GM21423 (cell line): ENCODE measurements around the gene STK38L.
A peak's percentile ranks its signal among the peaks of the same experiment; 100 is the strongest.
"Not testable (repeated sequence)": the region's sequence is repeated elsewhere in the genome, so short reads cannot be mapped to it uniquely, and the experiment has no call there.

ENCODE experiments used
- ATAC-seq: cut with Tn5 transposase; IDR thresholded peaks from one replicate; pipeline ENCODE4 v1.9.1; 2021; ENCODE audit warnings: mild to moderate bottlenecking, moderate library complexity; ENCODE audit not compliant: unreplicated experiment

The STK38L gene

DNA sequence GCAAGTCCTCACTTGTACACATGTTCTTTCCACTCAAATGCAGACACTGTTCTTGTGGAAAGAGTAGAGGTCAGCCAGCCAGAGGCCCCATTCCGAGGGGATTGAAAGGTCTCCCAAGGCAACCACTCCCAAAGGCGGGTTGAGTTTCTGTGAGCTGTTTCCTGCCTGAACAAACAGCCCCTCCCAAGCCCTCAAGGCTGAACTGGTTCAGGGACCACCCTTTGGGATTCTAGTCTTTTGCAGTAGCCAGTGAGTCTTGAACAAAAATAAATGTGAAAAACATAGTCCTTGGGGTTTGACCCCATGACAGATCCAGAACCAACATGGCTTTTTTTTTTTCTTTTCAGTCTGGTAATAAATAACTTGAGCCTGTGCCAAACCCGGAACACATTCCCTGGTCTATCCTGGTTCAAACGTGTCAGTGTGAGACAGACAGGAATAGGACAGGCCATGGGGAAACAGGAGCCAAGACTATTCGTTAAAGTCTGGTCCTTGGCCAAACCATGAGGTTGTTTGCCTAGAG, 17.6 kb upstream of the STK38L start:
- no peak for ATAC-seq

DNA sequence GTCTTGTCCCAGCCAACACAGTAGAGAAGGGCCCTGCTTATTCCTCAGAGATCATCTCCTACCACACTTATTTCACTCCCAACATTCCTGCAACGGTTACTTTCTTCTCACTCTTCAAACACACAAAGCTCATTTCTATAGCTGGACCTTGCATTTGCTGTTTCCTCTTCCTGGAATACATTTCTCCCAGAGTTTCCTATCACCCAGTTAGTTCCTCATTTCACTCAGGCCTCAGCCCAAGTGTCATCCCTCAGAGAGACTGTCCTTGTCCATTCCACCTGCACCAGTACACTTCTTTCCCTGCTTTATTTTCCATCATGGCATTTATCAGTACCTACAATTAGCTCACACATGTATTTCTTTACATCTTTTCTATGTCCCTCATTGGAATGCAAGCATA, 14.7 kb upstream of the STK38L start:
- ATAC-seq = no peak

DNA sequence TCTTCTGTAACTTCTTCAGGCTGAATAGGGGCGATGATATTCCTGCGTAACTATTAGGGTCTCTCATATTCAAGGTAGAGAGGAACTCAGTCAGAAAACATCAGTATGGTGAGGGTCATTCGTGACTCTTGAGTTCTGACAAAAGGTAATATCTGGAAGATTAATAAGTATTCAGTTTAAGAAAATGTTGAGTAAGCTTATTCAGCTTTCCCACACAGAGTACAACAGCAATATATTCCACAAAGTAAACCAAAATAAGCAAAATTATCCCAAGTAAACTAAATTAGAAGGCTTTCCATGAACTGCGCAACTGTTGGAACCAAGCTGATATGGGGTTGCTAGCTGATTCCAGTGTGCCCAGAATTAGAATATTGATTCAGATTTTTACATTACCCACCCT, 12.7 kb upstream of the STK38L start:
- not testable (repeated sequence) for ATAC-seq

DNA sequence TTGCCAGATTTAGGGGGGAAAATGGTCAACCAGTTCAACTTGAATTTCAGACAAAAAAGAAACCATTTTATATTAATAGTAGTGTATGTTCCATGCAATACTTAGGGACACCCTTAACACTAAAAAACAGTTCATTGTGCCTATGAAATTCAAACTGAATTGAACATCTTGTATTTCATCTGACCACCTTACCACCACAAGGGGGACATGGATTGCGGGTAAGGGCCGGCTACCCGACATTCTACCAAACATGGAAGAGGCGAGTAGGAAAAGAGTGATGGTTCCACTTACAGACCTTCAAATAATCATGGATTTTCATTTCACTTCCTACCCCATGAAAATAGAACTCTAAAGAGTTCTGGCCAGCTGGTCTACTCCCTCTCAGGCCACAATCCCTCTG, 10.3 kb upstream of the STK38L start:
- ATAC-seq = no peak

DNA sequence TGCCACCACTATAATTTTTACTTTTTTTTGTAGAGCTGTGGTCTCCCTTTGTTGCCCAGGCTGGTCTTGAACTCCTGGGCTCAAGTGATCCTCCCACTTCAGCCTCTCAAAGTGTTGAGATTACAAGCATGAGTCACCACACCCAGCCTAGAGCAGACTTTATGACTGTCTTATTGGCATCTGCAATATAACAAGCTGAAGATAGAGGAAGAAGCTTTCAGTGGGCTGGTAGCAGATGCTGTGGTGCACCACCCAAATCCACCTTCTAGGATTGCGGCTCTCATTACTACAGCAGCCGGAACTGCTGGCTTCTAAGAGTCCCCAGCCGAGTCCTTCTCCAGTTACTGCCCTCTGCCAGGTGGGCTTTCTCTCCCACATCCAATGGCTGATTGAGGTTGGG, 7.6 kb upstream of the STK38L start:
- ATAC-seq = no peak

DNA sequence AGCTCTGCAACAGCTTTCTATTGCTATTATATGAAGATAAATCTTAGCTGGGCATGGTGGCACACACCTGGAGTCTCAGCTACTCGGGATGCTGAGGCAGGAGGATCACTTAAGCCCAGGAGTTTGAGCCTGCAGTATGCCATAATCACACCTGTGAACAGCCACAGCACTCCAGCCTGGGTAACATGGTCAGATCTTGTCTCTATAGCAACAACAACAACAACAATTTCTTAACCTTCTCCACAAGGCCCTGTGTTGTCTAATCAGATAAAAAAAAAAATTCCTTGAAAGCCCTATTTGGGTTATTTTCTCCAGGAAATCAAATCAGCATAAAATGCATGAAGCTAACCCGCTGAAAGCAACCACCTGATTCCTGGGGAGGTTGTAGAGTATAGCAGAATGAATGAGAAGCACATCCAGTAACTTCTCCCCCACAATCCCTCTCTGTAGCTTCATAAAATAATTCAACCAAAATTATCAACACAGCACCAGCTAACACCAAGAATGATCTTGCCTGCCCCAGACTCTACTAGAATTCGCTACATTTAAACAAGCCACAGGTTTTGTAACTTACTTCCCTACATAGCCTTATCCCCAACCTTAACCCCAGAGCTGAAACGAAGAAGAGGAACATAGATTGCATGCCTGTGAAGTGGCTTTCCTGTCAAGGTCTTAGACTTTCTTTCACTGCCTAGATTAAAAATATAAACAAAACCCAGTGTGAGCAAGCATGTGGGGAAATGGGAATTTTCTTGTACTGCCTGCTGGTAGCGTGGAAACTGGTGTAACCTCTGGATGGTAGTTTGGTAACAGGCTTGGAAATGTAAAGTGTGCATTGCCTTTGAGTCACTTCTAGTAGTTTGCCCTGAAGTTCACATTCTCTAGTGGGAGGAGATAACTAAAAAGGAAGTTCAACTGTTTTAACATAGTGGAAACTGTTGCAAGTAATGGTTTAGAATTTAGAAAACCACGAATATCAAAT, 6.0 kb upstream of the STK38L start:
- peak; percentile 71 for ATAC-seq

DNA sequence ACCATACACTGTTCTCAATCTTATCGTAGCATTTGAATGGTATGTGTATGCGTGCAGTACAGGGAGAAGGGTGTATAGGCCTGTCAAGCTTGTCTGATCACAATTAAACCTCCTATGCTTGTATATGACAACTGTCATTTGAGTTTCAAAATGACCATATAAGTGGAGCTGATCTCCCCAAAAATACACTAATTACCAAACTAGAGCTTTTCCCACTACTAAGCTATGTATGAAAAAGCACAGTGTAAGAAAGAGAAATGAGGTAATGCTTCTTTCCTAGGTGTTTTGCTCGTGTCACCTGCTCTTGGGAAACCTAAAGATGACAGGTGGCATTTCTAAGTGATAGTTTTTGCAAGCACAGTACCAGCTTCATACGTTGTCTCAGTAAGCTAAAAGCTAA, 1.1 kb upstream of the STK38L start:
- ATAC-seq = no peak

DNA sequence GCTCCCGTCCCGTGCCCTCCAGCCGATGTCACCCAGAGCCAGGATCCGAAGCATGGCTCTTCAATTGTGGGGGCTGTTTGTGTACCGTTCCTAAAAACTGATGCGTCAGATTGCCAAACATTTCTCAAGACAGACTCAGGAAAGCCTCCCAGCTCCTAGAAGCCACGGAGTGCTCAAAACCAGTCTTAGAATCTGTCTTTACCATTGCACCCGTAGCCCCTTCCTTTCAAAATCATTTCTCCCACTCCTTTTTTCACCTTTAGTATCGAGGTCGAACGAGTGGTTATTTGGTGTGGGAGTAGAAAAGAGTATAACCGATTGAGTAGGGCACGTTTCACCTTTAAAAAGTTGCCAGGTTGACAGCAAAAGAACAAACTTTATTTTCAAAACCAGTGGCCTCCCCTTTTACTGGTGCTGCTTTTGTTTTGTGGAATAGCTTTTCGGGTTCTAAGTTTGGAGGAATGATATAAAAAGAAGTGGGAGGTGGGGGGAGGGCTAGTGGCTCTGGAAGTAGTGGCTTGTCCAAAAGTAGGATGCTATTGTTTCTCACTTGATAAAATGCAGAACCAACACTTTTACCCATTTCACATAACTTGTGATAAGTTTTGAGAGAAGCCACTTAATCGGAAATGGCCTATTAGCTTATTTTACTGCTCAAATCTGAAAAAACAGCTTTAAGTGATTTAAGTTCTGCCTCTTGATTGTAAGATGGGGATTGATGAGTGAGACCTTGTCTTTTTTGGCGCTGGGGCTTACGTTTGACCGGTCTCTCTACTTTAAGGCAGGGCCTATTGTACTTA, 803 bp downstream of the STK38L start:
- no peak for ATAC-seq

DNA sequence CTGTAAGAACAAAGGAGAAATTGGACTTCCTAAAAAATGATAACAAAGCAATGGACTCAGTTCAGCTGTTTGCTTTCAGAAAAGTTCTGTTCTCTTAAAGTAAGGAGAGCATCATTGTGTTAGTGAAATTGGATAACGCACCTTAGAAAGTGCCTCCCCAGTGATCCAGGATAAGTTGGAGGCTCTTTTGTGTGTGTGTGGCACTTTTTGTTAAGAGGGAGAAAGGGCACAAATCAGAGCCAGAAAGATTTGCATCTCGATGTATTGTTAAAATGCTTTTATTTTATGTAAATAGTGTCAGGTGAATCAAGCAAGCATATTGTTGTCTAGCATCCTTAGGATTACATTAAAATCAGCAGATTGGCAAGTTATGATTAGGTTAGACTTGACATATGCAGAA, 2.1 kb downstream of the STK38L start:
- no peak for ATAC-seq

DNA sequence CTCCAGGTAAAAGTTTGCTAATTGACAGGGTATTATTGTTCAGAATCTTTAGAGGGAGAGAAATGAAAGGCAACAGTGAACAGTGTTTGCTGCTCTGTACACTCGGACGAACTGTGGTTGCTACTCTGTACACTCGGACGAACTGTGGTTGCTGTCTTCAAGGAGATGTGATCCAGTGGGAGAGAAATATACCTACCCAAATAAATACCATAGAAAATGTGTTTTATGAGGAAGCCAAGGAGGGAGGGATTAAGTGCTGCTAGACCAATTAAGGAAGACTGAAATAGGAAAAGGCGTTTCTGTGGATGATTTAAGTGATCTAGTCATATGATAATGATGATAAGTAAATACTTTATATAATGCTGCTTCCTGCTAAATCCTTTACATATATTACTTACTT, 2.7 kb downstream of the STK38L start:
- no peak for ATAC-seq

DNA sequence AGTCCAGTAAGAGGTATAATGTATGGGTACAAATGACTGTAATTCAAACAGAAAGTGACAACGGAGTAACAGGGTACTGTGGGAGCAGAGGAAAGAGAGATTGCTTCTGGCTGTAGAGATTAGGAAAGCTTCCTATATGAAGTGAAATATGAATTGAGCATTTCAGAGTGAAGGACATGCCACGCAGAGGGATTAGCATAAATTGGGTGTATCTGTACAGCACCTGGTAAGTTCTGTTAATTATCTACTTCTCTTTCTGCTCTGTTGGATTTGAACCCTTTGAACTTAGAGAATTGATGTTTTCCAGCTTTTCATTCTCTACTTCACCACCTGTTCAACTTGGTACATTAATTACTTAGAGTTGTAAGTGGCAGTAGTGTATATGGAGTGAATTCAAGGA, 8.8 kb downstream of the STK38L start:
- peak; percentile 58 for ATAC-seq

DNA sequence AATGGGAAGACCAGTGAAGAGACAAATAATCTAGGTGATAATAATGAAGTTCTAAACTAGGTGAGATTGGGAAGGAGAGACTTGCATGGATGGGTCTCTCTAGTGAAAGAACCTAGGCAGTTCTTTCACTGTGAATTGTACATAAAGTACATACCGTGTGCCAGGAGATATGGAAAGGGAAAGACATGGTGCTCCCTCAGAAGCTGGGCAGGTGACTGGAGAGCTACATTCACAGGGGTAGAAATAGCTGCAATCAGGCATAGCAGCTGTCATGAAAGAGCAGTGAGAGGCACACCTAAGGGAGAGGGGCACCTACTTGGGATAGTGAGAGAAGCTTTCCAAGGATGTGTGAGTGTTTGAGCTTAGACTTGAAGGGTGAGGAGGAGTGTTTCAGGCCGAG, 9.3 kb downstream of the STK38L start:
- no peak for ATAC-seq

DNA sequence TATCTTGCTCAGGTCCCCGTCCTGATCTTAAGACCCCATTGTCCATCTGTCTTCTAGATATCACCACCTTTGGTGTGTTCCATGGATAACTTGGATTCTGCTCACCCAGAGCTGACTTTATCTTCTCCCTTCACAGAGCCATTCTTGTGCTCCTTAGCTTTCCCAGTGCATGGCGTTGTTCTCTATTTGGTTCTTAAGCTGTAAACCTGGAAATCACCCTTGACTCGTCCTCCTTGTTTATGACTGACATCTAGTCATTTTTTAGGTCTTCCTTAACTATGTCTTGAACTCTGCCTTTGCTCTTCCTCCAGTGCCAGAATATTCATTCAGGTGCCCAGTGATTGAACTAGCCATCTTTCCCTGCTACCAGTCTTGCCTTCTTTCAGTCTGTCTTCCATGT, 11.7 kb downstream of the STK38L start:
- no peak for ATAC-seq

DNA sequence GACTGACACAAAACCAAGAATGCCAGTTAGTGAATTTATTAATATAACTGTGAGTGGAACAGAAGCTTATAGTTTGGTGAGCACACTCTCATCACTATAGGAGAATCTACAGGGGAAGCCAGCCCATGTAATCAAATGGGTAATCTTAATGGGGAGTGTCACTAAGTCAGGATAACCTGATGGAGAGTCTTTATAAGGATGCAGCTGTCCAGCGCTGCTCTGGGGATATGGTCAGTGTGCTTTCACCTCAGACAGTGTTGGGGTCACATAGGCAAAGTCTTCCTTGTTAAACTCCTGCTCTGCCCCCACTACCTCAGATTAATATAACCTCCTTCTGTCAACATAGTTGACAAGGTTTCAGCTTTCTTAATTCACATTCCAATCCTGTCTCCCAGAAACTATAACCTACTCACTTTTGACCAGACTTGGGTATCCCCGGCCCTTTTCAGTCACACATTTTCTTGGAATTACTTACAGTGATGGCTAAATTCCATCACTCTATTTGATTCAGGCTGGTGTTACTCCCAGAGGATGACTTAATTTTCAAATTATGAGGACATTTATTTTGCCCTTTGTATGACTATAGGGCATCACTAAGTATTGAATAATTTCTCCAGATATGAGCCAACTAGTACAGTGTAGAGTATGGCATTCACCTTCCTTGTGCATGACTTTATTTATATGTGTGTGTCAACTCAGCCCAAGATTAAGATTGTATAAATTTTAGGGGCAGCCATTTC, 13.2 kb downstream of the STK38L start:
- ATAC-seq = no peak

DNA sequence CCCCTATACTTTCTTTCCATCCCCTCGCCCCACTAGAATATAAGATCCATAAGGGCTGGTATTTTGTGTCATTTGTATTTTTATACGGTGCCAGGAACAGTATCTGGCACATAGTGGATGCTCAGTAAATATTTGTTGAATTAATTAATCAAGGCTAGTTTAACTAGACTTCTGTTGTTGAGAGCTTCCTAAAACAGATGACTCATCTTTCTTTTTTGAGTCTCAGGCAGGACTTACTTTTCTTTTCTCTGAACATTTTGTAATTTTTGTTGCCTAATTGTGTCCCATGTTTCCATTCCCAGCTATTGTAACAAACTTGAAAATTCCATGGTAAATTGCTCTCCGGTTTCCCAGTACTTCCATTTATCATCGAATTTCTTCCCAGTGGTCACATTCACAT, 16.7 kb downstream of the STK38L start:
- ATAC-seq = no peak

DNA sequence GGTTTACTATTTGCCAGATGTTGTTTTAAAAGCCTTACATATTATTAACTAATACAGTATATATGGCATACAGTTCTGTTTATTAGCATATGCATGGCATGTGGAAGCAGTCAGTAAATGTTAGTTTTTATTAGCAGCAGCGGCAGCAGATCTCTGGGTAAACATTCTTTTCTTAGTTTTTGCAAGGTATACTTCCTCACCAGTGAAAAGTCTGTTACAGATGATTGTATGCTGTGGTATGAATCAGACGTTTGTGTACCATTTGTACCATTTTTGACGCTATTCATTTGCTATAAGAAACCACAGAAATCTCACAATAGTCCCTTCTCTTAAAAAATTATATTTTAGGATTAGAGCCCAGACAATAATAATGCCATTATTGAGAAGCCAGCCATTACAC, 17.8 kb downstream of the STK38L start:
- ATAC-seq = no peak

DNA sequence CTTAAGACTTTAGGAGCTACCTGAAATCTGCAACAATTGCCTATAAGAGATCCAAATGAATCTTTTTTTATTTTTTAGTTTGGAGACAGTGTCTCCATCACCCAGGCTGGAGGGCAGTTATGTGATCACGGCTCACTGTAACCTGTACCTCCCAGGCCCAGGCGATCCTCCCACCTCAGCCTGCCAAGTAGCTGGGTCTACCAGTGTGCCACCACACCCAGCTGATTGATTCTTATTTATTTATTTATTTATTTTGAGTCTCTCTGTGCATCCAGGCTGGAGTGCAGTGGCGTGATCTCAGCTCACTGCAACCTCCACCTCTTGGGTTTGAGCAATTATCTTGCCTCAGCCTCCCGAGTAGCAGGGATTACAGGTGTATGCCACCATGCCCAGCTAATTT, 26.1 kb downstream of the STK38L start:
- ATAC-seq = no peak

DNA sequence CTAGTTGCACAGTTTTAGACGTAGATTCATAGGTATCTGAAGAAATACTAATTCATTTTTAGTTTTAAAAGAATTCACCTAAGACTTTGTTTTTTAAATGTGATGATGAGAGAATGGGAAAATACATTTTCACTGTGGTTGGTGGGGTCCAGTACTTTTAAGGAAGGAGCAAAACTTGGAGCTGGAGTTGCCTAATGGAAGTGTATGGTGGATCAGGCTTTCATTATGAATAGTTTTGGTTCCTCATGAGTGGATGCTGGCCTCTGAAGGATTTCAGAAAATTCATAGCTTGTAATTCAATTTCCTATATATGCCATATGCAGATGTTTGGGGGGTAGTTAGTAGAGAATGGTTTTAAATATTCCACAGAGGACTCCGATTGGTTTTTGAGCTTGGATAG, 27.1 kb downstream of the STK38L start:
- ATAC-seq = no peak

DNA sequence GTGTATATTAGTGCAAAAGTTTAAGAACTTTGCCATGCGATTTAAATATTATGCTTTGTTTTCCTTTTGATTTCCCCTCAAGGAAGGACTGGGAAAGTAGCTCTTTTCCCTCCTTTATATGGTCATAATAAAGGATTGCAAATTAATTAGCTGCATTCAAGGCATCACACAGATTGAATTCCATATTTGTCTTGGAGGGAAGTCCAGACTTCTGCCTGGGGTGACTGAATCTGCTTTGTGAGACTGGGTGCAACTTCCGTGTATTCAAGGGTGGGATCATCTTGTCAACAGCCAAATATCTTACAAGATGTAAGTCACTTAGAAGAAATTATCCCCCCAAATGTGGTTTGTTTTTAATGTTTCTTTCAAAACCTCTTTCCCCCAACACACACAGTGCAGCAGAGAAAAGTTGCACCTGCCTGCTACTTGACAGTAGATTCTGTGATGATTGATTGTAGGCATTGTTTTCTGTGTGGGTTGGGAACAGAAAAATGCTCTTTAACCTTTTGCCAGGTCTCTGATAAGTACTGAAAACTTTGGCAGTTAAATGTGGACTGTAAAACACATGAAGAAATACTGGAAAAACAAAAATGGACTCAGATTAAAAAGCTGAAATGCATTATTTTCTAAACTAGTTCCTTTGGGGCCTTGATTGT, 28.4 kb downstream of the STK38L start:
- ATAC-seq = no peak

DNA sequence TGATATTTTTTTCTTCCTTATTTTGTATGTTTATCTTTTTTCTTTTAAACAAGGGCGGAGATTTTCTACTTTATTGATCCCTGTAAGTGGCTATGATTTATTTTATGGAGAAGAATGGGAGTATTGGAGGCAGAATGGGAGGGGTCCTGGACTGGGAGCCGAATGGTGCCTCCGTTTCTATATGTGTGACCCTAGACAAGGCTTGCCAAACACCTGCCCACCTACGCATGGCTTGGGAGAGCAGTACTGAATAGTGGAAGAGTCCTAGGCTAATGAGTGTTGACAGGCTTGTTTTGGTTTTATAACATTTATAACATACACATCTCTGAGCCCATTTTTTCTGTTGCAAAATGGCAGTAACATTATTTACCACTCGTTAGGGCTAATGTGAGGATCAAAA, 29.0 kb downstream of the STK38L start:
- no peak for ATAC-seq

DNA sequence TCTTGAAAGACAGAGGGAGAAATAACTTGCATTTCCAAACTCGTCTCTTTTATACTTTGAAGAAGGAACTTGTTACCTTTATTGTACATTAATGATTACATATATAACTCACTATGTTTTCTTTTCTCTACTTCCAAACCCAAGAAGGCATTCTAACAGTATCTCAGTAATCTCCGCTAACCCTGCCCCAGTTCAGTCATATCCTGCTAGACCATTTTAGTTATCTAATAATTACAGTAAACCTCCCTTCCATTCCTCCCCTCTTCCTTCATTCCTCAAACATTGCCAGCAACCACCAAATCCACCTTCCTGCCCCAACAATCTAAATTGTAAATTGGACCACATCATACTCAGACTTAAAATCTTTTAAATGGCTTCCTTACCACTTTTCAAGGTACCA, 30.6 kb downstream of the STK38L start:
- no peak for ATAC-seq
